NCI-H1417 treated with DMSO at 0.1 percent for 48 hours (cell line): ENCODE measurements around the gene MRGPRG.
"Not testable (repeated sequence)": the region's sequence is repeated elsewhere in the genome, so short reads cannot be mapped to it uniquely, and the experiment has no call there.

ENCODE experiments used
- DNase-seq: peaks from one replicate; lab custom pipeline; 2025; lab: John Stamatoyannopoulos, UW

The MRGPRG gene, protein sequence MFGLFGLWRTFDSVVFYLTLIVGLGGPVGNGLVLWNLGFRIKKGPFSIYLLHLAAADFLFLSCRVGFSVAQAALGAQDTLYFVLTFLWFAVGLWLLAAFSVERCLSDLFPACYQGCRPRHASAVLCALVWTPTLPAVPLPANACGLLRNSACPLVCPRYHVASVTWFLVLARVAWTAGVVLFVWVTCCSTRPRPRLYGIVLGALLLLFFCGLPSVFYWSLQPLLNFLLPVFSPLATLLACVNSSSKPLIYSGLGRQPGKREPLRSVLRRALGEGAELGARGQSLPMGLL

DNA sequence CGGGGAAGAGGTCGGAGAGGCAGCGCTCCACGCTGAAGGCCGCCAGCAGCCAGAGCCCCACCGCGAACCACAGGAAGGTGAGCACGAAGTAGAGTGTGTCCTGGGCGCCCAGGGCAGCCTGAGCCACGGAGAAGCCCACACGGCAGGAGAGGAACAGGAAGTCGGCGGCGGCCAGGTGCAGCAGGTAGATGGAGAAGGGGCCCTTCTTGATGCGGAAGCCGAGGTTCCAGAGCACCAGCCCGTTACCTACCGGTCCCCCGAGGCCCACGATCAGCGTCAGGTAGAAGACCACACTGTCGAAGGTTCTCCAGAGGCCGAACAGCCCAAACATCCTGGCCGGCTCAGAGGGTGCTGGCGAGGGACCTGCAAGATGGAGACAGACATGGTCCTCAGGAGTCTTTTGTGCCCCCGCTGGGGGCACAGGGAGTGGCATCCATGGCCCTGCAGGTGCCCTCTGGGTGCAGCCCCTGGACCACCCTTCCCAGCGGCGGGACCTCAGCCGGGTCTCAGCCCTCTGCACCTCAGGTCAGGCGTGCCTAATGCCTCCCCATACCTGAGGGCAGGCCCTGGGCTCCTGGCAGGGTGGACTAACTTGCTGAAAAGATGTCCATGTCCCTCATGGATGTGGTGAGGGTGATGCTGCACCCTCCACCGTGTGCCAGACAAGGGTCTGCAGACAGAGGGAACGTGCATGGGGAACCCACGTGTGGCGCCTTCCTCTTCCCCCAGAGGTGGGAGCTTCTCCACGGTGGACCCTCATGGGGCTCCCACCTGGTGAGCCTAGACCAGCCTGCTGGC lies at the start of gene MRGPRG:
TSS of gene MRGPRG (minus strand) at position 331 of the 798 bp plus-strand sequence. CDS start at position 331, 0 bp downstream.
- no peak for DNase-seq

- DNase-seq = not testable (repeated sequence)
Measured at GRCh38 chr11:3262548-3262947, 43.9 kb upstream of the MRGPRG start.

GRCh38 chr11:3261831-3262230 lies 43.2 kb upstream of the MRGPRG start:
- DNase-seq = not testable (repeated sequence)

DNA sequence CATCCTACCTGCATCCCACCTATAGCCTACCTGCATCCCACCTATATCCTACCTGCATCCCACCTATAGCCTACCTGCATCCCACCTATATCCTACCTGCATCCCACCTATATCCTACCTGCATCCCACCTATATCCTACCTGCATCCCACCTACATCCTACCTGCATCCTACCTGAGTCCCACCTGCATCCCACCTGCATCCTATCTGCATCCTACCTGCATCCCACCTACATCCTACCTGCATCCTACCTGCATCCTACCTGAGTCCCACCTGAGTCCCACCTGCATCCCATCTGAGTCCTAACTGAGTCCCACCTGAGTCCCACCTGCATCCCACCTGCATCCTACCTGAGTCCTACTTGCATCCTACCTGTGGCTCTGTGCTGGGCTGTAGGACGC lies 38.9 kb upstream of the MRGPRG start:
- not testable (repeated sequence) for DNase-seq

DNA sequence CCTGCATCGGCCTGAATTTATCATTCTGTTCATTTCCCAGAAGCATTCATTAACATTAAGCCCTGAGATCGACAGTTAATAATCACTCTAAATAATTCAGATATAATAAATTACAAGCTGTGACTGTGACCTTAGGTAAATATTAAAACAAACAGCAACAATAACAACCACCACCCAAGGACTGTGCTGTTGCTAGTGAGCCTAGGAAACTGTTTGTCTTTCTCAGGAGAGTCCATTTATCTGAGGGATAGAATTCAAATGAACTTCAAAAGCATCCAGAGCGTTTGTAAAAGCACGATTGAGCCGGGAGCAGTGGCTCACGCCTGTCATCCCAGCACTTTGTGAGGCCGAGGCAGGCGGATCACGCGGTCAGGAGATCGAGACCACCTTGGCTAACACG lies 36.6 kb upstream of the MRGPRG start:
- not testable (repeated sequence) for DNase-seq

DNA sequence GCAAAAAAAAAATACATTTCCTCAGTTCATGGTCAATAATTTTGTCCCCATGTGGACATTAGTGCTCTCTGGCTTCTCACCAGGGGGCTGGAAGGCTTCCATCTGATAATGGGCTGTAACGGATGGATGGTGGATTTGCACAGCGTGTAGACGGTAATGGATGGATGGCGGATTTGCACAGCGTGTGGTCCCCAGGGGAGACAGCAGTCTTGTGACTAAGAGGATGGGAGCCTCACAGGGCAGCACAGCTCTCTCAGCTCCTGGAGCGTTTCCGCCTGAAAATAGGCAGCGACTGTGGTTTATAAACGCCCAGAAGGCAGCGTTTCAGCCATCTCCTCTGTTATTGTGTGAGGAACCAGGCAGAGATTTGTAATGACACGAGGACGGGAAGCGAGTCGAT lies 36.2 kb upstream of the MRGPRG start:
- DNase-seq = not testable (repeated sequence)

- DNase-seq = no peak
Measured at GRCh38 chr11:3245071-3245470, 26.5 kb upstream of the MRGPRG start.

DNA sequence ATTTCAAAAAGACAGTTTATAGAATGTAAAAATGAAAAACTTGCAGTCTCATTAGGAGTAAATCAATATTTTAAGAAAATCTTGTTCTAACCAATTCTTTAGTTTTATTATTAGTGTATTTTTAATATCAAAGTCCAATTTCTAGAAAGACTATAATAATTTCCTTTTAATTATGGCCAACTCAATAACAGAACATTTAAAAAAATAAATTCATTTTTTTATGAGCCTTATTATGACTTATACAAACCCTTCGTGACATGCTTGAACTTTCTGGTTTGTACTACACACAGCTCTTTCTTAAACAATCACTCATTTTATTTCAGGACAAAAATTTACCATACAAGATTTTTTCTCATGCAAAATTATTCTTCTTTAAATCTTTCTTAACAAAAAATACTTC lies 25.3 kb upstream of the MRGPRG start:
- DNase-seq = no peak

GRCh38 chr11:3237119-3237518 lies 18.5 kb upstream of the MRGPRG start:
- DNase-seq = no peak

DNA sequence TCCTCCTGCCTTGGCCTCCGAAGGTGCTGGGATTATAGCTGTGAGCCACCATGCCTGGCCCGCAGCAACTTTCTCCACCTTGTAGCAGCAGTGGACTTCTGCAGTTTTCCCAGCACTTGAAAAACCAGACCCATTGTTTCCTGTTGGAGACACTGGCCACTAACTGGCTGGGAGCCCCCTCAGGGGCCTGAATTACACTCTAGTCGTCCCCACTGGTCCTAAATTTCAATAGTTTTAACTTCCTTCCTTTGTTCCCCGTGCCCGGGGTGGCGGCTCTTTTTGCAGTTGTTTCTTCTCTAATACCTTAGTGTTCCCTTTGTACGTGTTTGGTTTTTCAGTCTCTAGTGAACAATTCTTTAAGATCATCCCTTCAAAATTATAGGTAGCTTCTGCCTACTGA lies 16.2 kb upstream of the MRGPRG start:
- no peak for DNase-seq

- no peak for DNase-seq
Measured at GRCh38 chr11:3232956-3233355, 14.3 kb upstream of the MRGPRG start.

DNA sequence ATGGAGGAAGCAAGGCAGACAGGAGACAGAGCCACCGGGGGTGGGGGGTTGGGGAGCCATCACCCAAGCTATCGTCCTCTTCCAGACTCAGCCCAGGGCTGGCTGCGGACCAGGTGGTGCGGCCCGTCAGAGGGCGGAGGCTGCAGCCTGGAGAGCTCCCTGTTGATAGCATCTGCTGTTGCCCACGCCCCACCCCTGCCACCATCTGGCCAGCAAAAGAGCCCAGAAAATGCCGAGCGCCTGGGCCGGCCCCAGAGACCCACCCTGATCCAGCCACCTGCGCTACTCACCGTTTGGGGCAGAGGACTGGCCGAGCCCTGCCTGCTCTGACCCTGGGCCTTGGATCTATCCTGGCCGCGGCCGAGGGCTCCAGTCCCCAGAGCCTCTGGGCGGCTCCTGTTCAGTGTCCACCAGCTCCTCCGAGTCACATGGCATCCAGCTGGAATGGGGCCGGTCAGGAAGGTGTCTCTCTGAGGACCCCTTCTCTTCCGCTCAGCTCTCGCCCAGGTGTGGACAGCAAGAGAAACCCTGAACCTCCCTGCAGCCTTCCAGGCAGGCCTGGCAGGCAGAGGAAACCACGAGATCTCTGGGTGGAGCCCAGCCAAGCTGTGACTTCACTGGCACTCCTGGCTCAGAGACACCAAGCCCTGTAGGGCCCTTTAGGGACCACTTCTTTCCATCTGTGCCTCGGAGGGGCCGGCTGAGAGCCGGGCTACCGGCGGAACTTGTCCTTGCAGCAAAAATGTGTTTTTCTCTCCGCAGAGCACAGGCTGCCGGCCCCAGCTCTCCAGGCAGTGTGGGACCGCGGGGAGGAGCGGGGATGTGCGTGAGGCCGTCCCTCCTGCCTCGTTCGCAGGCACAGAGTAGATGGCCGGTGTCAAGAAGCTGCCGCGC lies 13.5 kb upstream of the MRGPRG start, which contains the start of gene MRGPRE:
TSS of gene MRGPRE (minus strand) at position 567 of the 894 bp plus-strand sequence. CDS start 3,618 bp downstream, outside the sequence.
- DNase-seq = no peak

DNA sequence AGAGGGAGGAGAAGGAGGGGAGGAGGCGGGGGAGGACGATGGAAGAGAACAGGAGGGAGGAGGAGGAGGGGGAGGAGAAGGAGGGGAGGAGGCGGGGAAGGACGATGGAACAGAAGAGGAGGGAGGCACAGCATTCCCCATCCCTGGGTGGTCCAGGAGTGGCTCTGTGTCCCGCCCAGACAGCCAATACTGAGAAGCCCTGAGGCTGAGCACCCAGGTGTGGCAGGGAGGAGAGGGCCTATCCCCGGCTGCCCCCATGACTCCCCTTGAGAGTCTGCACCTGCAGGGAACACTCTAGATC lies 12.9 kb upstream of the MRGPRG start:
- DNase-seq = no peak

GRCh38 chr11:3230636-3231549 lies 12.3 kb upstream of the MRGPRG start:
- no peak for DNase-seq

- no peak for DNase-seq
Measured at GRCh38 chr11:3229673-3230630, 11.3 kb upstream of the MRGPRG start.

GRCh38 chr11:3228445-3228829 lies 9.8 kb upstream of the MRGPRG start:
- DNase-seq = no peak

GRCh38 chr11:3227568-3228444 lies 9.2 kb upstream of the MRGPRG start:
- no peak for DNase-seq

DNA sequence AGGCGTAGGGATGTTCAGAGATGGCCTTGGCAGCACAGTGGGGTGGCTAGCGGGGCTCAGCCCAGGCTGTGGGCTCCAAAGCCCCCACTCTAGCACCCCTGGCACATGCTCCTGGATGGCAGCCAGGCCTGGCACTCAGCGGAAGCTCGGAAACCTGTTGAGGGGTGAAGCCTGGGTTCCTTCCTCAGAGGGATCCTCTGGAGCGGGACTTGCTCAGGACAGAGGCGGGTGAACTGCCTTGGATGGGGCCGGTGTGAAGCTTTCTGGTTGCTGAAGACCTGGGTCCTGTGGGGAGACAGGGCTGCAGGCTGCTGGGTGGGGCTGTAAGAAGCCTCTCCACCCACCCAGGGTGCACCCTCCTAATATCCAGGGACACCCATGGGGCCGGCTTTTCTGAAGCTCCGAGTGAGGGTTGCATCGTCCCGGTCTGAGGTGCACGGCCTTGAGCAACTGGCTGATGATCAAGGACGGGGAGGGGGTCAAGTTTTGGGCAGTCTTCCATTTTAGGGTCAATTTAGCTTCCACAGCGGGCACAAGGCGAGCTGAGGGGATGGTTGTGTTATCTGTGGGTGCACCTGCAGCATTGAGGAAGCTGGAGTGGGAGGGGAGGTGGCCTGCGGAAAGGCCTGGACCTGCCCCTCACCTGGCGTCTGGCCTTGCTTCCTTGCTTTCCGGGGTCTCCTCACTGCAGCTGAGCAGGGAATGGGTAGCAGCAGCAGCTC lies 8.4 kb upstream of the MRGPRG start:
- DNase-seq = no peak
